GM12873 (cell line): ENCODE data around the gene MXRA8.

Source experiments
- TF ChIP-seq, protein P1 (sequence below): IDR thresholded peaks from 2 replicates; pipeline ENCODE4 v1.5.1; 2012; ENCODE audit warnings: low read depth, mild to moderate bottlenecking, moderate library complexity, low read length, control low read depth; ENCODE audit not compliant: insufficient read depth; ENCODE audit errors: missing control alignments

The MXRA8 gene

DNA sequence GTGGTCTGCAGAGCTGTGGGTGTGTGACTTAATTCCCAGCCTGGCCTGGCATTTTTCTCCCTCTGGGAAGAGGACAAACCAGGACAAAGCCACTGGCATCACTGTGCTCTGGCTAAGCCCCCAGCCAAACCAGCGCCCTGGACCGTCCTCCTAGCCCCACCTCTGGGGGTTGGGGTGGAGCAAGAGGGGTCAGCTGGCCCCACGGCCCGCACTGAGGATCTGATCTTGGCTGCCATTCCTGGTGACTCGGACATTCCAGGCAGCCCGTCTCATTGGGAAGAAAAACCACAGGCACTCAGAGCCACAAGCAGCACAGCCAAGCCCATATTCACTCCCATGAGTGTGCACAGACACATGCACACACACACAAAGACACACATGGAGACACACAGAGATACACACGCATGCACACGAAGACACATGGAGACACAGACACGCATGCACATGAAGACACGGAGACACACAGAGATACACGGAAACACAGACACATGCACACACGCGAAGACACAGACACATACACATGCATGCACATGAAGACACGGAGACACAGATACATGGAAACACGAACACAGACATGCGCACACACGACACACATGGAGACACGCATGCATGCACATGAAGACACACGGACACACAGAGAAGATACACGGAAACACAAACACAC lies 2.3 kb upstream of the MXRA8 start:
- TF ChIP-seq, protein P1, sequence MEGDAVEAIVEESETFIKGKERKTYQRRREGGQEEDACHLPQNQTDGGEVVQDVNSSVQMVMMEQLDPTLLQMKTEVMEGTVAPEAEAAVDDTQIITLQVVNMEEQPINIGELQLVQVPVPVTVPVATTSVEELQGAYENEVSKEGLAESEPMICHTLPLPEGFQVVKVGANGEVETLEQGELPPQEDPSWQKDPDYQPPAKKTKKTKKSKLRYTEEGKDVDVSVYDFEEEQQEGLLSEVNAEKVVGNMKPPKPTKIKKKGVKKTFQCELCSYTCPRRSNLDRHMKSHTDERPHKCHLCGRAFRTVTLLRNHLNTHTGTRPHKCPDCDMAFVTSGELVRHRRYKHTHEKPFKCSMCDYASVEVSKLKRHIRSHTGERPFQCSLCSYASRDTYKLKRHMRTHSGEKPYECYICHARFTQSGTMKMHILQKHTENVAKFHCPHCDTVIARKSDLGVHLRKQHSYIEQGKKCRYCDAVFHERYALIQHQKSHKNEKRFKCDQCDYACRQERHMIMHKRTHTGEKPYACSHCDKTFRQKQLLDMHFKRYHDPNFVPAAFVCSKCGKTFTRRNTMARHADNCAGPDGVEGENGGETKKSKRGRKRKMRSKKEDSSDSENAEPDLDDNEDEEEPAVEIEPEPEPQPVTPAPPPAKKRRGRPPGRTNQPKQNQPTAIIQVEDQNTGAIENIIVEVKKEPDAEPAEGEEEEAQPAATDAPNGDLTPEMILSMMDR = no peak

DNA sequence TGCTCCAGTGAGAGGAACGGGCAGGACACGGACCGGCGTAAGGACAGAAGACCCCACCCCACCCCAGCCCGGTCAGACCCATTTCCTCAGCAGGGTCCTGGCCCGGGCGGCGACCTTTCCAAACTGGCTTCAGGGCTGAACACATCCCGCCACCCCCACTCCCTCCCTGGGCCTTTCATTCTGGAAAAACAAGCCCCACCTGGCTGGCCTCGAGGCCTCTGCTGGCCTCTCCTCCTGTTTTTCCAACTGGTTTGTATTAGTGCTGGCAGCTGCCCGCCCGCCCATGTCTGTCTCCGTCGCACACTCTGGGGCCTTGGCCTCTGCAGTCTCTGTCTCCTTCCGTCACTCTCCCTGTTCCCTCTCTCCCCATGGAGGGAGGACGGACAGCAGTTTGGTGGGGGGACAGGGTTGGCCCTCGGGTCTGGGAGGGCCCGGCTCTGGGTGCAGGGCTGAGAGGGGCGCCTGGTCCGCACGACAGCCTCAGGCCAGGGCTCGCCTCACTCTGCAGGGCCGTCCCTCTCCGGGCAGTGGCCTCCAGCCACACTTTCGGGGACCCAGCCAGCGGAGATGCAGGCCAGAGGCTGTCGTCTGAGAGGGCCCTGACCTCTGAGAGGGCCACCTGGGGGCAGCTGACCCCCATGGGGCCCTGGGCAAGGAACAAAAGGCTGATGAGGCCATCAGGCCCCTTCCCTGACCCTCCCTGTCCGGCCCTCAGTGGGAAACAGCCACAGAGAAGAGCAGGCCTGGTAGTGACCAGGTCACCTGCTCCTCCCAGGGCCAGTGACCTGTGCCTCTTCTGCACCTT lies 1.5 kb upstream of the MXRA8 start:
- TF ChIP-seq, protein P1 = no peak

GRCh38 chr1:1359308-1359663 lies 931 bp upstream of the MXRA8 start:
- TF ChIP-seq, protein P1 = no peak

- TF ChIP-seq, protein P1 = no peak
Measured at GRCh38 chr1:1357871-1358432, 403 bp downstream of the MXRA8 start.

DNA sequence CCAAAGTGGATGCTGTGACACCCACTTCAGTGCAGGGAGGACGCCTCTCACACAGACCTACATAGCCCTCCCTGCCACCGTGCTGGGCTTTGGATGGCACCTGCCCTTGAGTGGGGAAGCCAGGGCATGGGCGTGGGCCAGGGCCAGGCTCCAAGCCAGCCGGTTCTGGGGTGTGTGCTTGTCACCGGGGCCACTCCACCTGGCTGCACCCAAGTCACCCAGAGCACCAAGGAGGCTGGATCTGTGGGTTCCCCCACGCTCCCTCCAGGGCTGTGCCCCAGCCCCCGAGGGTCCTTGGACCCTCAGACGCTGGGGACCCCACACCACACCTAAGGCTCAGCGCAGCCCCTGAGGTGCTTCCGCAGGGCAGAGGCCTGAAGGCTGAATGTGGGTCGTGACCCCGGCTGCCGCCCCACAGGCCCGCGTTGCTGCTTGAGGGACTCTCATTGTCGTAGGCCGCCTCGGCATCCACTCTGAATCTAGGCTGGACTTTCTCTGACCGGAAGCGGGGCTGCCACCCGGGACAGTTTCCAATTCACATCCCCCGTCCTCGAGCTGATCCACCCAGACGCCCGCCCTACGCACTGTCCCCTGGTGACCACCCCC lies 1.5 kb downstream of the MXRA8 start:
- TF ChIP-seq, protein P1 = no peak

DNA sequence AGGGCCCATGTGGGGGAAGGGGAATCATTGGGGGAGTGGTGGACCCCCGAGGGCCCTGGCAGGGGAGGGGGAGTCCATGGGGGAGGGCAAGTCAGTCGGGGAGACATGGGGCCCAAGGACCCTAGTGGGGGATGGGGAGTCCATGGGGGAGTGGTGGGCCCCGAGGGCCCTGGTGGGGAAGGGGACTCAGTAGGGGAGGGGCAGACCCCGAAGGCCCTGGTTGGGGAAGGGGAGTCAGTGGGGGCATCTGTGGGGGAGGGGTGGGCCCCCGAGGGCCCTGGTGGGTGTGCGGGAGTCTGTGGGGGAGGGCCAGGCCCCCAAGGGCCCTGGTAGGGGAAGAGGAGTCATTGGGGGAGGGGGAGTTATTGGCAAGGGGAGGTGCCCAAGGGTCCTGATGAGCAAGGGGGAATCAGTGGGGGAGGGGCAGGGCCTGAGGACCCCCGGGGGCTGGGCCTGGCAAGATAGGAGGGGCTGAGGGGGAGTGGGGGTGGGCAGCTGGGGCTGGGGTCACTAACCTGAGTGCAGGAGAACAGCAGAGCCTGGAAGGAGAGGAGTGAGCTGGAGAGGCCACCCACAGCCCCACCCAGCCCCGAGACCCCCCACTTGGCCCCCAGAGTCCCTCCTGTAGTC lies 2.1 kb downstream of the MXRA8 start:
- TF ChIP-seq, protein P1 = no peak

- TF ChIP-seq, protein P1 = no peak
Measured at GRCh38 chr1:1355416-1355815, 2.9 kb downstream of the MXRA8 start.
